Measurements from ENCODE around the gene COPG1.

COPG1 gene

GRCh38 chr3:129228891-129229585 lies 20.4 kb upstream of the COPG1 start:
- H3K4me1 ChIP-seq (ENCODE audit: control insufficient read depth, insufficient read depth, low read length), result peaks cover 22% of the 10 kb centered on the region
- no peaks in the 10 kb centered on the region for H3K27me3 ChIP-seq (ENCODE audit: control insufficient read depth in 1 of 2, insufficient read depth in 2 of 2, low read length in 2 of 2)
- no peak overlapping the region for H3K4me3 ChIP-seq (ENCODE audit: low read length in 2 of 2)
- no peaks in the 10 kb centered on the region for H3K9me3 ChIP-seq (ENCODE audit: control insufficient read depth in 2 of 2, low read length in 2 of 2)
- H3K27ac ChIP-seq (ENCODE audit: low read length), result no peak overlapping the region
- H3K9ac ChIP-seq (ENCODE audit: low read length in 2 of 2), result no peak overlapping the region
- H3K36me3 ChIP-seq (ENCODE audit: control insufficient read depth in 2 of 2, insufficient read depth in 2 of 2, low read length in 2 of 2), result no peaks in the 10 kb centered on the region

- H3K4me3 ChIP-seq (ENCODE audit: low read length in 2 of 2), result no peak overlapping the region
- H3K36me3 ChIP-seq (ENCODE audit: control insufficient read depth in 2 of 2, insufficient read depth in 2 of 2, low read length in 2 of 2), result no peaks in the 10 kb centered on the region
- no peak overlapping the region for H3K27ac ChIP-seq (ENCODE audit: low read length)
Measured at GRCh38 chr3:129230311-129231019, 18.9 kb upstream of the COPG1 start.

DNA sequence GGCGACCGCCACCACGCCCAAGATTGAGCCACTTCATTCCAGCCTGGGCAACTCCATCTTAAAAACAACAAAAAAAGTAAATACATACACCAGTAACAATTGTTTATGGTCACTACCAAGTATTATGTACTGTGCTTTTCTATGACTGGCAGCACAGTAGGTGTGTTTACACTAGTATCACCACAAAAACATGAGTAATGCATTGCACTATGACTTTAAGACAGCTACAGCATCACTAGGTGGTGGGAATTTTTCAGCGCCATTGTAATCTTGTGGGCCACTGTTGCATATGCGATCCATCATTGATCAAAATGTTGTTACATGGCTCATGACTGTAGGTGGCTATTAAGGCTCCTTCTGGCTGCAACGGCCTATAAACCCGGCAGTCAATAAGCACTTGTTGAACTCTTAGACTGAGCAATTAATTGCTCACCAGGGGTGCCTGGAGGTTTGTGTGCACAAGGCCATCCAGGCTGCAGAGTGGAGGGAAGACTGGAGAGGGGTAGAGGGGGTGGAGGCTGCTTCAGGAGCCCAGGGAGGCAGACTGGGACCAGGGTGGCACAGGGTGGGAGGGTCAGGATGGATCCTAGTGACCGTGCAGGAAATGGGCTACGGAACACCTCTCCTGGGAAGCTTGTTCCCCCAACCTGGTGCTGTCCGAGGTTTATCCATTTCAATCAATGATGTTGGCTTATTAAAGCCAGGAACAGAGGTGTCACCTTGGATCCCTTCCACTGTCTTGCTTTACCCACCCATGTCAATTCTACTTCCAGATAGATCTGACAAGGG lies 17.9 kb upstream of the COPG1 start:
- no peak overlapping the region for H3K4me3 ChIP-seq (ENCODE audit: low read length in 2 of 2)
- H3K27me3 ChIP-seq (ENCODE audit: control insufficient read depth in 1 of 2, insufficient read depth in 2 of 2, low read length in 2 of 2), result no peaks in the 10 kb centered on the region
- H3K4me1 ChIP-seq (ENCODE audit: control insufficient read depth, insufficient read depth, low read length), result peaks cover 13% of the 10 kb centered on the region
- H3K27ac ChIP-seq (ENCODE audit: low read length), result no peak overlapping the region
- H3K9ac ChIP-seq (ENCODE audit: low read length in 2 of 2), result no peak overlapping the region
- H3K36me3 ChIP-seq (ENCODE audit: control insufficient read depth in 2 of 2, insufficient read depth in 2 of 2, low read length in 2 of 2), result no peaks in the 10 kb centered on the region
- no peaks in the 10 kb centered on the region for H3K9me3 ChIP-seq (ENCODE audit: control insufficient read depth in 2 of 2, low read length in 2 of 2)

More at GRCh38 chr3:129230311-129231019, 18.9 kb upstream of the COPG1 start:
- H3K27me3 ChIP-seq (ENCODE audit: control insufficient read depth in 1 of 2, insufficient read depth in 2 of 2, low read length in 2 of 2), result no peaks in the 10 kb centered on the region
- H3K9ac ChIP-seq (ENCODE audit: low read length in 2 of 2), result no peak overlapping the region
- H3K4me1 ChIP-seq (ENCODE audit: control insufficient read depth, insufficient read depth, low read length), result peaks cover 22% of the 10 kb centered on the region
- no peaks in the 10 kb centered on the region for H3K9me3 ChIP-seq (ENCODE audit: control insufficient read depth in 2 of 2, low read length in 2 of 2)

GRCh38 chr3:129233538-129233937 lies 15.9 kb upstream of the COPG1 start:
- no peak overlapping the region for H3K9ac ChIP-seq (ENCODE audit: low read length in 2 of 2)
- no peak overlapping the region for H3K27ac ChIP-seq (ENCODE audit: low read length)

DNA sequence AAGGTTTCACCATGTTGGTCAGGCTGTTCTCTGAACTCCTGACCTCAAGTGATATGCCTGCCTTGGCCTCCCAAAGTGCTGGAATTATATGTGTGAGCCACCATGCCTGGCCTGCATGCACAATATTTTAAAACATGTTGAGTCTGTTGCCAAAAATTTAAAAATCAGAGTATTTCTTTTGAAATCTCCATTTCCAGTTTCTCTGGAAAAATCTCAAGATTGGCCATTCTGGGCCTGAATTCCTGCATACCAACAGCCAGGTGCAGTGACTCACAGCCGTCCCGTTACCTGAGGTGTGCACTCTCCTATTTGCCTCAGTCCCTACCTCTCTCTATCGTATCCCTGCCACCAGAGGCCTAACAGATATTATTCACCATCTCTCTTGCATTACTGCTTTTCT lies 15.0 kb upstream of the COPG1 start:
- no peaks in the 10 kb centered on the region for H3K4me1 ChIP-seq (ENCODE audit: control insufficient read depth, insufficient read depth, low read length)
- no peaks in the 10 kb centered on the region for H3K9me3 ChIP-seq (ENCODE audit: control insufficient read depth in 2 of 2, low read length in 2 of 2)
- H3K27me3 ChIP-seq (ENCODE audit: control insufficient read depth in 1 of 2, insufficient read depth in 2 of 2, low read length in 2 of 2), result no peaks in the 10 kb centered on the region
- H3K36me3 ChIP-seq (ENCODE audit: control insufficient read depth in 2 of 2, insufficient read depth in 2 of 2, low read length in 2 of 2), result no peaks in the 10 kb centered on the region
- no peak overlapping the region for H3K27ac ChIP-seq (ENCODE audit: low read length)
- no peak overlapping the region for H3K4me3 ChIP-seq (ENCODE audit: low read length in 2 of 2)
- no peak overlapping the region for H3K9ac ChIP-seq (ENCODE audit: low read length in 2 of 2)

More at GRCh38 chr3:129233538-129233937, 15.9 kb upstream of the COPG1 start:
- Histone ChIP-seq H3K9me3 (ENCODE audit: control insufficient read depth in 2 of 2, low read length in 2 of 2) (no peaks in the 10 kb centered on the region), H3K36me3 (ENCODE audit: control insufficient read depth in 2 of 2, insufficient read depth in 2 of 2, low read length in 2 of 2) (no peaks in the 10 kb centered on the region), H3K27me3 (ENCODE audit: control insufficient read depth in 1 of 2, insufficient read depth in 2 of 2, low read length in 2 of 2) (no peaks in the 10 kb centered on the region), H3K4me3 (ENCODE audit: low read length in 2 of 2) (no peak overlapping the region), H3K4me1 (ENCODE audit: control insufficient read depth, insufficient read depth, low read length) (peaks cover 2% of the 10 kb centered on the region)

- Histone ChIP-seq H3K4me3 (ENCODE audit: low read length in 2 of 2) (no peak overlapping the region), H3K27ac (ENCODE audit: low read length) (no peak overlapping the region), H3K9ac (ENCODE audit: low read length in 2 of 2) (no peak overlapping the region), H3K4me1 (ENCODE audit: control insufficient read depth, insufficient read depth, low read length) (no peaks in the 10 kb centered on the region), H3K36me3 (ENCODE audit: control insufficient read depth in 2 of 2, insufficient read depth in 2 of 2, low read length in 2 of 2) (no peaks in the 10 kb centered on the region), H3K9me3 (ENCODE audit: control insufficient read depth in 2 of 2, low read length in 2 of 2) (no peaks in the 10 kb centered on the region), H3K27me3 (ENCODE audit: control insufficient read depth in 1 of 2, insufficient read depth in 2 of 2, low read length in 2 of 2) (no peaks in the 10 kb centered on the region)
Measured at GRCh38 chr3:129235344-129235917, 14.0 kb upstream of the COPG1 start.

- H3K36me3 ChIP-seq (ENCODE audit: control insufficient read depth in 2 of 2, insufficient read depth in 2 of 2, low read length in 2 of 2), result peaks cover 0 to 4% of the 10 kb centered on the region in 2 donors
- H3K4me3 ChIP-seq (ENCODE audit: low read length in 2 of 2), result no peak overlapping the region
- H3K27me3 ChIP-seq (ENCODE audit: control insufficient read depth in 1 of 2, insufficient read depth in 2 of 2, low read length in 2 of 2), result no peaks in the 10 kb centered on the region
- H3K4me1 ChIP-seq (ENCODE audit: control insufficient read depth, insufficient read depth, low read length), result no peaks in the 10 kb centered on the region
- H3K27ac ChIP-seq (ENCODE audit: low read length), result no peak overlapping the region
- no peak overlapping the region for H3K9ac ChIP-seq (ENCODE audit: low read length in 2 of 2)
- no peaks in the 10 kb centered on the region for H3K9me3 ChIP-seq (ENCODE audit: control insufficient read depth in 2 of 2, low read length in 2 of 2)
Measured at GRCh38 chr3:129238945-129239705, 10.3 kb upstream of the COPG1 start.

DNA sequence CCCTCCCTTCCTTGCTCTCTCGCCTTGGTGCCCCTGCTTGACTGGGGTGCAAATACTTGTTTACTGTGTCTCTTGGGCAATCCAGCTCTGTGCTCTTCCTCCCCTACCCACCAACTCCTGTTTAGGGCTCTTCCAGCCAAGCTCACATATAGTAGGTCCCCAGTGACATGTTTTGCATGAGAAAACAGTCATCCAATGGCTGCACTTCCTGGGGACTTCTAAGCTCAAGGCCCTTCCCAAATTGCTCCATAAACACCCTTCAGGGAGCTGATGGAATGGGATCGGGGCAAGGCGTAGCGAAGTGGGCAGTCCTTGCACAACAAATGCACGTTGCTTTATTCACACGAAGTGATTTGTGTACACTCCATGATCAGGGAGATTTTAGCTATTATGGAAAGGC lies 9.4 kb upstream of the COPG1 start:
- H3K4me3 ChIP-seq (ENCODE audit: low read length in 2 of 2), result no peak overlapping the region
- no peaks in the 10 kb centered on the region for H3K4me1 ChIP-seq (ENCODE audit: control insufficient read depth, insufficient read depth, low read length)
- H3K27me3 ChIP-seq (ENCODE audit: control insufficient read depth in 1 of 2, insufficient read depth in 2 of 2, low read length in 2 of 2), result no peaks in the 10 kb centered on the region
- H3K36me3 ChIP-seq (ENCODE audit: control insufficient read depth in 2 of 2, insufficient read depth in 2 of 2, low read length in 2 of 2), result peaks cover 0 to 4% of the 10 kb centered on the region in 2 donors
- no peak overlapping the region for H3K27ac ChIP-seq (ENCODE audit: low read length)
- H3K9ac ChIP-seq (ENCODE audit: low read length in 2 of 2), result no peak overlapping the region
- H3K9me3 ChIP-seq (ENCODE audit: control insufficient read depth in 2 of 2, low read length in 2 of 2), result no peaks in the 10 kb centered on the region

DNA sequence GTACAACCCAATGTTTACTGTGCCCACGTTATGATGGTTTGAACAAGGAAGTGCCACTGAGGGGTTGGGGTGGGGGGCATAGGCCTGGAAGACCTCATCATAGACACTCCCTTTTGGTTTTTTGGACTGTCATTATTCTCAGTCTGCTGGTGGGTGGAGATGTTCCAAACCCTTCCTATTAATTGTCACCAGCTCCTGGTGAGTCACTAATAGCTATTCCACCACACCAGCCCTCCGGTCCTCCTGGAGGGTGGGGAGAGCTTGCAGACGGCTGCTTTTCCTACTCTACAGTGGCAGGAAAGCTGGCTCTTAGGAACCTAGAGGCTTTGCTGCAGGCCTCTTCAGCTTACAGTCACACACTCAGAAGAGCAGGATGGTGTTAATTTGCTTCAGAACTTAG lies 9.0 kb upstream of the COPG1 start:
- Histone ChIP-seq H3K9me3 (ENCODE audit: control insufficient read depth in 2 of 2, low read length in 2 of 2) (no peaks in the 10 kb centered on the region), H3K4me3 (ENCODE audit: low read length in 2 of 2) (no peak overlapping the region), H3K9ac (ENCODE audit: low read length in 2 of 2) (no peak overlapping the region), H3K27me3 (ENCODE audit: control insufficient read depth in 1 of 2, insufficient read depth in 2 of 2, low read length in 2 of 2) (no peaks in the 10 kb centered on the region), H3K36me3 (ENCODE audit: control insufficient read depth in 2 of 2, insufficient read depth in 2 of 2, low read length in 2 of 2) (peaks cover 0 to 4% of the 10 kb centered on the region in 2 donors), H3K4me1 (ENCODE audit: control insufficient read depth, insufficient read depth, low read length) (peaks cover 4% of the 10 kb centered on the region), H3K27ac (ENCODE audit: low read length) (no peak overlapping the region)

DNA sequence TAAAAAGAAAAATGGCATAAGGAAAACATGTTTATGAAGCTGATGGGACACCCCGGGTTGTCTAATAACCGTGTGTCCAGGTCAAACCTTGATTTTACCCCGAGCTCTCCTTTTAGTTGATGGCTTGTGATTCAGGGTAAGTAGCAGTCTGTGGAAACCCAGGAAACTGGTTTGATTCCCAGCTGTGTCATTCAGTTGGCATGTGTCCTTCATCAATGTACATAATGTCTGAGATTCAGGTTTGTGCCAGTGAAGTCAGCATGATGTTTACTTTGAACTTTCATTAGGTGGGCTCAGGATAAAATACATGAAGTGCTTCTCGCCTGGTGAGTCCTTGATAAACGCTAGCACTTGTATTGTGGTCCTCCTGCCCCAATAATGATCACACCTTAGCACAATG lies 4.3 kb upstream of the COPG1 start:
- H3K4me1 ChIP-seq (ENCODE audit: control insufficient read depth, insufficient read depth, low read length), result peaks cover 21% of the 10 kb centered on the region
- no peaks in the 10 kb centered on the region for H3K9me3 ChIP-seq (ENCODE audit: control insufficient read depth in 2 of 2, low read length in 2 of 2)
- H3K27me3 ChIP-seq (ENCODE audit: control insufficient read depth in 1 of 2, insufficient read depth in 2 of 2, low read length in 2 of 2), result no peaks in the 10 kb centered on the region
- peak overlapping the region in 1 of 2 donors; percentile 52 for H3K4me3 ChIP-seq (ENCODE audit: low read length in 2 of 2)
- peak overlapping the region; percentile 37 for H3K27ac ChIP-seq (ENCODE audit: low read length)
- H3K9ac ChIP-seq (ENCODE audit: low read length in 2 of 2), result peak overlapping the region; percentile 8 to 66
- H3K36me3 ChIP-seq (ENCODE audit: control insufficient read depth in 2 of 2, insufficient read depth in 2 of 2, low read length in 2 of 2), result peaks cover 0 to 4% of the 10 kb centered on the region in 2 donors
